Measurements from ENCODE around the gene OR6Q1. TPM values are rescaled to one million over a fixed set of nuclear protein-coding genes. Genes with fewer than 3 reads are reported as not detected.
A peak's percentile ranks its signal among the peaks of the same experiment; 100 is the strongest.

OR6Q1 gene
- total and polyA plus RNA-seq, 9 of the 15 experiments (the other 6 are each of a cell fraction or from before 2014, with no cell fraction given) = not detected

- TF ChIP-seq MGA (IDR thresholded peaks at IDR 0.05) = peak; percentile 29
Measured at GRCh38 chr11:58000021-58000420, 30.7 kb upstream of the OR6Q1 start (continued).

All from K562 (cell line).